H9 (cell line): ENCODE results near the gene SLC4A1. TPM values are rescaled to one million over a fixed set of nuclear protein-coding genes. Genes with fewer than 3 reads are reported as not detected.

Source experiments
- DNase-seq: peaks from one replicate; pipeline ENCODE4 v3.0.0-alpha.2; 2017
- H2AFZ ChIP-seq: one replicate; pipeline ENCODE4 v1.6.1; 2013; ENCODE audit warnings: mild to moderate bottlenecking, low read length, control low read depth, moderate library complexity
- H2AK5ac ChIP-seq: 2 replicates; pipeline ENCODE4 v1.6.1; 2013; ENCODE audit warnings: low read length, control low read depth, mixed read lengths; ENCODE audit not compliant: insufficient read length
- H2BK120ac ChIP-seq: one replicate; pipeline ENCODE4 v1.6.1; 2013; ENCODE audit warnings: low read depth, mild to moderate bottlenecking, low read length, control low read depth, inconsistent platforms; ENCODE audit not compliant: poor library complexity, severe bottlenecking
- H2BK12ac ChIP-seq: 2 replicates; pipeline ENCODE4 v1.6.1; 2013; ENCODE audit warnings: low read length, control low read depth, mixed read lengths, low read depth; ENCODE audit not compliant: insufficient read length
- H2BK15ac ChIP-seq: 2 replicates; pipeline ENCODE4 v1.6.1; 2013; ENCODE audit warnings: low read depth, low read length, control low read depth
- H2BK20ac ChIP-seq: one replicate; pipeline ENCODE4 v1.6.1; 2013; ENCODE audit warnings: low read depth, mild to moderate bottlenecking, low read length, control low read depth, inconsistent platforms; ENCODE audit not compliant: poor library complexity, severe bottlenecking
- H2BK5ac ChIP-seq: 2 replicates; pipeline ENCODE4 v1.6.1; 2013; ENCODE audit warnings: low read length, control low read depth, mixed read lengths; ENCODE audit not compliant: insufficient read length
- H3K14ac ChIP-seq: 2 replicates; pipeline ENCODE4 v1.6.1; 2013; ENCODE audit warnings: low read length, control low read depth; ENCODE audit not compliant: insufficient read depth
- H3K18ac ChIP-seq: 2 replicates; pipeline ENCODE4 v1.6.1; 2013; ENCODE audit warnings: low read depth, mild to moderate bottlenecking, mixed read lengths, low read length, control low read depth; ENCODE audit not compliant: insufficient read length
- H3K23ac ChIP-seq: 2 replicates; pipeline ENCODE4 v1.6.1; 2013; ENCODE audit warnings: low read length, control low read depth, mixed read lengths, low read depth; ENCODE audit not compliant: insufficient read length
- H3K23me2 ChIP-seq: 2 replicates; pipeline ENCODE4 v1.6.1; 2013; ENCODE audit warnings: low read depth, mild to moderate bottlenecking, mixed read lengths, low read length, control low read depth; ENCODE audit not compliant: insufficient read length, poor library complexity, severe bottlenecking
- H3K27ac ChIP-seq: 2 replicates; pipeline ENCODE4 v1.5.1; 2013; ENCODE audit warnings: low read length, control low read depth, mixed read lengths, low read depth; ENCODE audit not compliant: insufficient read length
- H3K27me3 ChIP-seq: 2 replicates; pipeline ENCODE4 v1.6.1; 2013; ENCODE audit warnings: low read length, control low read depth, inconsistent platforms; ENCODE audit not compliant: insufficient read depth
- H3K4ac ChIP-seq: 2 replicates; pipeline ENCODE4 v1.6.1; 2013; ENCODE audit warnings: low read depth, mild to moderate bottlenecking, control low read depth, inconsistent platforms, low read length, moderate library complexity
- H3K4me1 ChIP-seq: 2 replicates; pipeline ENCODE4 v1.6.1; 2013; ENCODE audit warnings: low read length, control low read depth, inconsistent platforms; ENCODE audit not compliant: insufficient read depth
- H3K4me2 ChIP-seq: 2 replicates; pipeline ENCODE4 v1.6.1; 2013; ENCODE audit warnings: low read length, control low read depth, mixed read lengths; ENCODE audit not compliant: insufficient read length, insufficient read depth
- H3K56ac ChIP-seq: 2 replicates; pipeline ENCODE4 v1.6.1; 2013; ENCODE audit warnings: low read depth, mild to moderate bottlenecking, mixed read lengths, low read length, control low read depth; ENCODE audit not compliant: insufficient read length
- H3K79me1 ChIP-seq: 2 replicates; pipeline ENCODE4 v1.6.1; 2013; ENCODE audit warnings: low read depth, mild to moderate bottlenecking, moderate library complexity, low read length, control low read depth, inconsistent platforms; ENCODE audit not compliant: insufficient read depth, poor library complexity, severe bottlenecking
- H3K79me2 ChIP-seq: 2 replicates; pipeline ENCODE4 v1.6.1; 2013; ENCODE audit warnings: low read length, control low read depth, inconsistent platforms; ENCODE audit not compliant: insufficient read depth
- H3K9ac ChIP-seq: 2 replicates; pipeline ENCODE4 v1.6.1; 2013; ENCODE audit warnings: low read length, control low read depth, mixed read lengths; ENCODE audit not compliant: insufficient read length; ENCODE audit errors: extremely low read depth
- H3K9me3 ChIP-seq: one replicate; pipeline ENCODE4 v1.6.1; 2013; ENCODE audit warnings: low read depth, low read length, inconsistent platforms; ENCODE audit not compliant: control insufficient read depth
- H3T11ph ChIP-seq: one replicate; pipeline ENCODE4 v1.6.1; 2013; ENCODE audit warnings: mild to moderate bottlenecking, low read length, control low read depth, inconsistent platforms
- H4K20me1 ChIP-seq: one replicate; pipeline ENCODE4 v1.6.1; 2013; ENCODE audit not compliant: control insufficient read depth, insufficient read length, insufficient read depth
- H4K5ac ChIP-seq: 2 replicates; pipeline ENCODE4 v1.6.1; 2013; ENCODE audit warnings: low read depth, mild to moderate bottlenecking, mixed read lengths, low read length, control low read depth; ENCODE audit not compliant: insufficient read length
- H4K8ac ChIP-seq: replicated peaks from 2 replicates; pipeline ENCODE4 v1.6.1; 2013; ENCODE audit warnings: low read length, control low read depth, mixed read lengths, low read depth; ENCODE audit not compliant: insufficient read length
- H4K91ac ChIP-seq: 2 replicates; pipeline ENCODE4 v1.6.1; 2013; ENCODE audit warnings: low read depth, mild to moderate bottlenecking, moderate library complexity, mixed read lengths, low read length, control low read depth; ENCODE audit not compliant: insufficient read length
- H3K27ac Mint-ChIP-seq, 3 experiments: 2 replicates in 2 of 3; 3 replicates in 1 of 3; pipeline ENCODE4 v1.8.0; 2020 to 2021; ENCODE audit warnings: mixed read lengths in 3 of 3, mild to moderate bottlenecking in 1 of 3, moderate library complexity in 1 of 3
- H3K27me3 Mint-ChIP-seq: 2 replicates; pipeline ENCODE4 v1.8.0; 2021; ENCODE audit warnings: low read depth, mild to moderate bottlenecking, moderate library complexity, mixed read lengths
- H3K36me3 Mint-ChIP-seq, 3 experiments: 2 replicates in 2 of 3; 3 replicates in 1 of 3; pipeline ENCODE4 v1.8.0; 2020 to 2021; ENCODE audit warnings: low read depth in 3 of 3, mixed read lengths in 3 of 3; ENCODE audit not compliant: insufficient read depth in 1 of 3
- H3K4me1 Mint-ChIP-seq, 2 experiments: 2 replicates each; pipeline ENCODE4 v1.8.0; 2020; ENCODE audit warnings: mixed read lengths in 2 of 2
- H3K4me3 Mint-ChIP-seq, 2 experiments: 2 replicates in 1 of 2; 3 replicates in 1 of 2; pipeline ENCODE4 v1.8.0; 2020 to 2021; ENCODE audit warnings: mild to moderate bottlenecking in 2 of 2, mixed read lengths in 2 of 2, moderate library complexity in 1 of 2
- H3K9me3 Mint-ChIP-seq, 2 experiments: 2 replicates in 1 of 2; 3 replicates in 1 of 2; pipeline ENCODE4 v1.8.0; 2020; ENCODE audit warnings: mild to moderate bottlenecking in 2 of 2, mixed read lengths in 2 of 2, moderate library complexity in 1 of 2
- WGBS: extraction: QIAGEN DNeasy Blood & Tissue Kit; methylation state at CpG from one replicate; pipeline ENCODE4 v1.1.7; 2013; ENCODE audit warnings: missing lambda C conversion rate, low lambda C conversion rate, mixed read lengths; ENCODE audit not compliant: insufficient read length; ENCODE audit errors: extremely low coverage; 5-methylcytosine and 5-hydroxymethylcytosine counted together
- total RNA-seq: library from RNA; stranded (reverse); gene quantifications from 2 replicates; pipeline ENCODE4 v1.2.1, GENCODE V29; 2021
- TF ChIP-seq, protein P1 (sequence below): fragments of 200-600 bp; sonication (generic); conservative IDR thresholded peaks from 3 replicates; pipeline ENCODE4 v1.8.0; 2021; ENCODE audit warnings: antibody characterized with exemption, mild to moderate bottlenecking

Gene SLC4A1
- total RNA-seq, 1 experiment from 2014 or later, result not detected

DNA sequence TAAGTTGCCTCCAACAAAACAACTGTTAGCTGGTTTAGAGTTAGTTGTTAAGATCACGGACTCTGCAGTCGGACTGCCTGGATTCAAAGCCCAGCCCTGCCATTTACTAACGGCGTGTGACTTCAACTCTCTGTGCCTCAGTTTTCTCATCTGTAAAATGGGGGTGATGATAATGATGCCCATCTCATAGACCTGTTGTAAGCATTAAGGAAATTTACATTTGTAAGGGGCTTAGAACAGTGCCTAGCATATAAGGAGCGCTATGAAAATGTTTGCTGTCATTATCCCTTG, 825 bp downstream of the SLC4A1 start:
- no peaks in the 10 kb centered on the region for H3K79me2 ChIP-seq
- H3K56ac ChIP-seq, result no peak overlapping the region
- no CpG with 5 or more reads among the region's 5 CpGs for WGBS

More for the DNA sequence above, 825 bp downstream of the SLC4A1 start:
- Histone ChIP-seq H3K4me1 (no peaks in the 10 kb centered on the region), H3K27ac (no peak overlapping the region), H4K20me1 (no peaks in the 10 kb centered on the region), H2BK5ac (no peak overlapping the region), H2BK120ac (no peak overlapping the region), H3K27me3 (no peaks in the 10 kb centered on the region), H3K4ac (no peak overlapping the region), H2BK15ac (no peak overlapping the region), H4K91ac (no peak overlapping the region), H3K79me1 (no peaks in the 10 kb centered on the region), H4K5ac (no peak overlapping the region), H3K9ac (no peak overlapping the region), H3K18ac (no peak overlapping the region), H4K8ac (no peak overlapping the region), H3T11ph (no peak overlapping the region), H3K23ac (no peak overlapping the region), H3K23me2 (no peaks in the 10 kb centered on the region), H3K4me2 (no peak overlapping the region), H3K14ac (no peak overlapping the region), H3K9me3 (no peaks in the 10 kb centered on the region), H2AK5ac (no peak overlapping the region), H2AFZ (no peak overlapping the region), H2BK12ac (no peak overlapping the region), H2BK20ac (no peak overlapping the region)
- Mint-ChIP-seq H3K36me3 (no peaks in the 10 kb centered on the region), H3K4me1 (peaks cover 4 to 6% of the 10 kb centered on the region in 2 experiments), H3K9me3 (no peaks in the 10 kb centered on the region), H3K4me3 (no peak overlapping the region), H3K27ac (no peak overlapping the region), H3K27me3 (peaks cover 13% of the 10 kb centered on the region)
- TF ChIP-seq, protein P1, sequence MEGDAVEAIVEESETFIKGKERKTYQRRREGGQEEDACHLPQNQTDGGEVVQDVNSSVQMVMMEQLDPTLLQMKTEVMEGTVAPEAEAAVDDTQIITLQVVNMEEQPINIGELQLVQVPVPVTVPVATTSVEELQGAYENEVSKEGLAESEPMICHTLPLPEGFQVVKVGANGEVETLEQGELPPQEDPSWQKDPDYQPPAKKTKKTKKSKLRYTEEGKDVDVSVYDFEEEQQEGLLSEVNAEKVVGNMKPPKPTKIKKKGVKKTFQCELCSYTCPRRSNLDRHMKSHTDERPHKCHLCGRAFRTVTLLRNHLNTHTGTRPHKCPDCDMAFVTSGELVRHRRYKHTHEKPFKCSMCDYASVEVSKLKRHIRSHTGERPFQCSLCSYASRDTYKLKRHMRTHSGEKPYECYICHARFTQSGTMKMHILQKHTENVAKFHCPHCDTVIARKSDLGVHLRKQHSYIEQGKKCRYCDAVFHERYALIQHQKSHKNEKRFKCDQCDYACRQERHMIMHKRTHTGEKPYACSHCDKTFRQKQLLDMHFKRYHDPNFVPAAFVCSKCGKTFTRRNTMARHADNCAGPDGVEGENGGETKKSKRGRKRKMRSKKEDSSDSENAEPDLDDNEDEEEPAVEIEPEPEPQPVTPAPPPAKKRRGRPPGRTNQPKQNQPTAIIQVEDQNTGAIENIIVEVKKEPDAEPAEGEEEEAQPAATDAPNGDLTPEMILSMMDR, result no peak
- DNase-seq, result no peak
